ENCODE measurements around the gene BCKDHA.

GRCh38 chr19:41352279-41352608 lies 45.4 kb upstream of the BCKDHA start:
- no peak for TF ChIP-seq POLR2A (IDR thresholded peaks at IDR 0.05; ENCODE audit: borderline replicate concordance, extremely low read depth, insufficient read depth, insufficient read length)
- TF ChIP-seq, protein P1, sequence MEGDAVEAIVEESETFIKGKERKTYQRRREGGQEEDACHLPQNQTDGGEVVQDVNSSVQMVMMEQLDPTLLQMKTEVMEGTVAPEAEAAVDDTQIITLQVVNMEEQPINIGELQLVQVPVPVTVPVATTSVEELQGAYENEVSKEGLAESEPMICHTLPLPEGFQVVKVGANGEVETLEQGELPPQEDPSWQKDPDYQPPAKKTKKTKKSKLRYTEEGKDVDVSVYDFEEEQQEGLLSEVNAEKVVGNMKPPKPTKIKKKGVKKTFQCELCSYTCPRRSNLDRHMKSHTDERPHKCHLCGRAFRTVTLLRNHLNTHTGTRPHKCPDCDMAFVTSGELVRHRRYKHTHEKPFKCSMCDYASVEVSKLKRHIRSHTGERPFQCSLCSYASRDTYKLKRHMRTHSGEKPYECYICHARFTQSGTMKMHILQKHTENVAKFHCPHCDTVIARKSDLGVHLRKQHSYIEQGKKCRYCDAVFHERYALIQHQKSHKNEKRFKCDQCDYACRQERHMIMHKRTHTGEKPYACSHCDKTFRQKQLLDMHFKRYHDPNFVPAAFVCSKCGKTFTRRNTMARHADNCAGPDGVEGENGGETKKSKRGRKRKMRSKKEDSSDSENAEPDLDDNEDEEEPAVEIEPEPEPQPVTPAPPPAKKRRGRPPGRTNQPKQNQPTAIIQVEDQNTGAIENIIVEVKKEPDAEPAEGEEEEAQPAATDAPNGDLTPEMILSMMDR (IDR thresholded peaks at IDR 0.05 in 2 of 3, conservative IDR thresholded peaks at IDR 0.05 in 1 of 3; ENCODE audit: borderline replicate concordance in 1 of 3, insufficient read depth in 1 of 3, low read depth in 2 of 3, low read length in 2 of 3) = no peak; a peak in 1 of 6 replicates
- TF ChIP-seq EZH2 (IDR thresholded peaks at IDR 0.05) = no peak
- TF ChIP-seq POLR2AphosphoS5 (IDR thresholded peaks at IDR 0.05; ENCODE audit: low read depth, low read length) = no peak
- TF ChIP-seq SRF (IDR thresholded peaks at IDR 0.05; ENCODE audit: low read depth) = no peak
- no peak for TF ChIP-seq TCF7L2 (IDR thresholded peaks at IDR 0.05; ENCODE audit: borderline replicate concordance, extremely low read depth, insufficient read depth, insufficient read length)
- TF ChIP-seq, protein P2, sequence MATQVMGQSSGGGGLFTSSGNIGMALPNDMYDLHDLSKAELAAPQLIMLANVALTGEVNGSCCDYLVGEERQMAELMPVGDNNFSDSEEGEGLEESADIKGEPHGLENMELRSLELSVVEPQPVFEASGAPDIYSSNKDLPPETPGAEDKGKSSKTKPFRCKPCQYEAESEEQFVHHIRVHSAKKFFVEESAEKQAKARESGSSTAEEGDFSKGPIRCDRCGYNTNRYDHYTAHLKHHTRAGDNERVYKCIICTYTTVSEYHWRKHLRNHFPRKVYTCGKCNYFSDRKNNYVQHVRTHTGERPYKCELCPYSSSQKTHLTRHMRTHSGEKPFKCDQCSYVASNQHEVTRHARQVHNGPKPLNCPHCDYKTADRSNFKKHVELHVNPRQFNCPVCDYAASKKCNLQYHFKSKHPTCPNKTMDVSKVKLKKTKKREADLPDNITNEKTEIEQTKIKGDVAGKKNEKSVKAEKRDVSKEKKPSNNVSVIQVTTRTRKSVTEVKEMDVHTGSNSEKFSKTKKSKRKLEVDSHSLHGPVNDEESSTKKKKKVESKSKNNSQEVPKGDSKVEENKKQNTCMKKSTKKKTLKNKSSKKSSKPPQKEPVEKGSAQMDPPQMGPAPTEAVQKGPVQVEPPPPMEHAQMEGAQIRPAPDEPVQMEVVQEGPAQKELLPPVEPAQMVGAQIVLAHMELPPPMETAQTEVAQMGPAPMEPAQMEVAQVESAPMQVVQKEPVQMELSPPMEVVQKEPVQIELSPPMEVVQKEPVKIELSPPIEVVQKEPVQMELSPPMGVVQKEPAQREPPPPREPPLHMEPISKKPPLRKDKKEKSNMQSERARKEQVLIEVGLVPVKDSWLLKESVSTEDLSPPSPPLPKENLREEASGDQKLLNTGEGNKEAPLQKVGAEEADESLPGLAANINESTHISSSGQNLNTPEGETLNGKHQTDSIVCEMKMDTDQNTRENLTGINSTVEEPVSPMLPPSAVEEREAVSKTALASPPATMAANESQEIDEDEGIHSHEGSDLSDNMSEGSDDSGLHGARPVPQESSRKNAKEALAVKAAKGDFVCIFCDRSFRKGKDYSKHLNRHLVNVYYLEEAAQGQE (IDR thresholded peaks at IDR 0.05; ENCODE audit: low read depth) = no peak
- TF ChIP-seq MAX (IDR thresholded peaks at IDR 0.05) = no peak
- no peak for TF ChIP-seq RAD21 (IDR thresholded peaks at IDR 0.05; ENCODE audit: low read depth)
- no peak for TF ChIP-seq YY1 (IDR thresholded peaks at IDR 0.05; ENCODE audit: extremely low read depth, insufficient replicate concordance, low read depth, low read length)
- no peak for TF ChIP-seq ZFX (IDR thresholded peaks at IDR 0.05)
- TF ChIP-seq CEBPB (IDR thresholded peaks at IDR 0.05; ENCODE audit: low read depth) = no peak
- no peak for TF ChIP-seq ZNF274 (IDR thresholded peaks at IDR 0.05; ENCODE audit: low read depth, low read length)

Measured in HCT116 (cell line).